Osteocyte (in vitro differentiated cells): ENCODE data around the gene FOXD2. TPM values are rescaled to one million over a fixed set of nuclear protein-coding genes. Genes with fewer than 3 reads are reported as not detected.
A peak's percentile ranks its signal among the peaks of the same experiment; 100 is the strongest.

ENCODE experiments used
- DNase-seq: peaks from one replicate; pipeline ENCODE4 v3.0.0; 2021; ENCODE audit warnings: mixed read lengths; ENCODE audit not compliant: unreplicated experiment; ENCODE audit errors: extremely low spot score
- H3K27ac Mint-ChIP-seq: one replicate; pipeline ENCODE4 v1.8.0; 2021; ENCODE audit warnings: mild to moderate bottlenecking, mixed read lengths; ENCODE audit not compliant: unreplicated experiment
- H3K27me3 Mint-ChIP-seq: one replicate; pipeline ENCODE4 v1.8.0; 2021; ENCODE audit warnings: mixed read lengths; ENCODE audit not compliant: unreplicated experiment
- H3K36me3 Mint-ChIP-seq: one replicate; pipeline ENCODE4 v1.8.0; 2021; ENCODE audit warnings: mixed read lengths; ENCODE audit not compliant: unreplicated experiment
- H3K4me1 Mint-ChIP-seq: one replicate; pipeline ENCODE4 v1.8.0; 2021; ENCODE audit warnings: mixed read lengths; ENCODE audit not compliant: unreplicated experiment
- H3K4me3 Mint-ChIP-seq: one replicate; pipeline ENCODE4 v1.8.0; 2021; ENCODE audit warnings: mild to moderate bottlenecking, moderate library complexity, mixed read lengths; ENCODE audit not compliant: unreplicated experiment
- H3K9me3 Mint-ChIP-seq: one replicate; pipeline ENCODE4 v1.8.0; 2021; ENCODE audit warnings: mixed read lengths; ENCODE audit not compliant: unreplicated experiment
- total RNA-seq: library from RNA; stranded (reverse); gene quantifications from 2 replicates; pipeline ENCODE4 v1.2.1, GENCODE V29; 2021
- TF ChIP-seq, protein P1 (sequence below): fragments of 200-600 bp; sonication (generic); IDR thresholded peaks from 2 replicates; pipeline ENCODE4 v1.5.0; 2021; ENCODE audit warnings: antibody characterized with exemption, mild to moderate bottlenecking, moderate library complexity

Gene FOXD2
- total RNA-seq, 1 donor from 2014 or later, result 1.0 TPM

- TF ChIP-seq, protein P1, sequence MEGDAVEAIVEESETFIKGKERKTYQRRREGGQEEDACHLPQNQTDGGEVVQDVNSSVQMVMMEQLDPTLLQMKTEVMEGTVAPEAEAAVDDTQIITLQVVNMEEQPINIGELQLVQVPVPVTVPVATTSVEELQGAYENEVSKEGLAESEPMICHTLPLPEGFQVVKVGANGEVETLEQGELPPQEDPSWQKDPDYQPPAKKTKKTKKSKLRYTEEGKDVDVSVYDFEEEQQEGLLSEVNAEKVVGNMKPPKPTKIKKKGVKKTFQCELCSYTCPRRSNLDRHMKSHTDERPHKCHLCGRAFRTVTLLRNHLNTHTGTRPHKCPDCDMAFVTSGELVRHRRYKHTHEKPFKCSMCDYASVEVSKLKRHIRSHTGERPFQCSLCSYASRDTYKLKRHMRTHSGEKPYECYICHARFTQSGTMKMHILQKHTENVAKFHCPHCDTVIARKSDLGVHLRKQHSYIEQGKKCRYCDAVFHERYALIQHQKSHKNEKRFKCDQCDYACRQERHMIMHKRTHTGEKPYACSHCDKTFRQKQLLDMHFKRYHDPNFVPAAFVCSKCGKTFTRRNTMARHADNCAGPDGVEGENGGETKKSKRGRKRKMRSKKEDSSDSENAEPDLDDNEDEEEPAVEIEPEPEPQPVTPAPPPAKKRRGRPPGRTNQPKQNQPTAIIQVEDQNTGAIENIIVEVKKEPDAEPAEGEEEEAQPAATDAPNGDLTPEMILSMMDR, result peak; percentile 92
- Mint-ChIP-seq H3K9me3 (no peaks in the 10 kb centered on the region), H3K27me3 (peaks cover 7% of the 10 kb centered on the region), H3K4me3 (peak overlapping the region; percentile 81), H3K36me3 (no peaks in the 10 kb centered on the region), H3K4me1 (peaks cover 34% of the 10 kb centered on the region), H3K27ac (peak overlapping the region; percentile 84)
- peak; percentile 93 for DNase-seq
Observed at GRCh38 chr1:47436304-47436978, 1.4 kb upstream of the FOXD2 start.

DNA sequence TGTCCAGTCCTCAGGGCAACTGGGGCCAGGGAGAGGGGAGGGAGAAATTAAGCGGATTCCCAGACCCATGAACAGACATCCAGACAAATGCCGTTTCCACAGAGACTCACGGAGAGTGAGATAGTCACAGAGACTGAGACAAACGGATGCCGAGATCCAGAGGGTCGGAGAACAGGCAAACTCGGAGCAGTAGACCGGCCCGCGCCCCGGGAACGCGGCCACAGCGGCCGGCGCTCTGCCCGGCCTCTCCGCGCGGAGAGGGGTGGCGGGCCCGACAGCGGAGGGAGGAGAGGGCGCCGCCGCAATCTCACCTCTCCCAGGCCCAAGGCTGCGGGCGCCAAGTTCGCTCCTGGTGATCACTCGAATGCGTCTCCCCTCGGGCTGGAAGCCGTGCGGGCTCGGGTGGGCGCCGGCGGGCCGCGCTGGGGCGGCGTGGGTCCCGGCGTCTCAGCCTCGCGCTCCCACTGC, 831 bp upstream of the FOXD2 start:
- TF ChIP-seq, protein P1, result no peak
- Mint-ChIP-seq H3K4me1 (peaks cover 29% of the 10 kb centered on the region), H3K9me3 (no peaks in the 10 kb centered on the region), H3K27ac (peak overlapping the region; percentile 84), H3K36me3 (no peaks in the 10 kb centered on the region), H3K27me3 (peaks cover 7% of the 10 kb centered on the region), H3K4me3 (peak overlapping the region; percentile 81)
- no peak for DNase-seq

DNA sequence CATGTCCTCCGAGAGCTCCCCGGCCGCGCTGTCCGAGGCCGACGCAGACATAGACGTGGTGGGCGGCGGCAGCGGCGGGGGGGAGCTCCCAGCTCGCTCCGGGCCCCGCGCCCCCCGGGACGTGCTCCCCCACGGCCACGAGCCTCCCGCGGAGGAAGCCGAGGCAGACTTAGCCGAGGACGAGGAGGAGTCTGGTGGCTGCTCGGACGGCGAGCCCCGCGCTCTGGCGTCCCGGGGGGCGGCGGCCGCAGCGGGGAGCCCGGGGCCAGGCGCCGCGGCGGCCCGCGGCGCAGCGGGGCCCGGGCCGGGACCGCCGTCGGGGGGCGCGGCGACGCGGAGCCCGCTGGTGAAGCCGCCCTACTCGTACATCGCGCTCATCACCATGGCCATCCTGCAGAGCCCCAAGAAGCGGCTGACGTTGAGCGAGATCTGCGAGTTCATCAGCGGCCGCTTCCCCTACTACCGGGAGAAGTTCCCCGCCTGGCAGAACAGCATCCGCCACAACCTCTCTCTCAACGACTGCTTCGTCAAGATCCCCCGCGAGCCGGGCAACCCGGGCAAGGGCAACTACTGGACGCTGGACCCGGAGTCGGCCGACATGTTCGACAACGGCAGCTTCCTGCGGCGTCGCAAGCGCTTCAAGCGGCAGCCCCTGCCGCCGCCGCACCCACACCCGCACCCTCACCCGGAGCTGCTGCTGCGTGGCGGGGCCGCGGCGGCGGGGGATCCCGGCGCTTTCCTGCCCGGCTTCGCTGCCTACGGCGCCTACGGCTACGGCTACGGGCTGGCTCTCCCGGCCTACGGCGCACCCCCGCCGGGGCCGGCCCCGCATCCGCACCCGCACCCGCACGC, 547 bp downstream of the FOXD2 start:
- TF ChIP-seq, protein P1, result no peak
- no peaks in the 10 kb centered on the region for H3K9me3 Mint-ChIP-seq
- peak overlapping the region; percentile 66 for H3K4me3 Mint-ChIP-seq
- peaks cover 19% of the 10 kb centered on the region for H3K4me1 Mint-ChIP-seq
- H3K27ac Mint-ChIP-seq, result no peak overlapping the region
- peaks cover 7% of the 10 kb centered on the region for H3K27me3 Mint-ChIP-seq
- DNase-seq, result no peak
- no peaks in the 10 kb centered on the region for H3K36me3 Mint-ChIP-seq

DNA sequence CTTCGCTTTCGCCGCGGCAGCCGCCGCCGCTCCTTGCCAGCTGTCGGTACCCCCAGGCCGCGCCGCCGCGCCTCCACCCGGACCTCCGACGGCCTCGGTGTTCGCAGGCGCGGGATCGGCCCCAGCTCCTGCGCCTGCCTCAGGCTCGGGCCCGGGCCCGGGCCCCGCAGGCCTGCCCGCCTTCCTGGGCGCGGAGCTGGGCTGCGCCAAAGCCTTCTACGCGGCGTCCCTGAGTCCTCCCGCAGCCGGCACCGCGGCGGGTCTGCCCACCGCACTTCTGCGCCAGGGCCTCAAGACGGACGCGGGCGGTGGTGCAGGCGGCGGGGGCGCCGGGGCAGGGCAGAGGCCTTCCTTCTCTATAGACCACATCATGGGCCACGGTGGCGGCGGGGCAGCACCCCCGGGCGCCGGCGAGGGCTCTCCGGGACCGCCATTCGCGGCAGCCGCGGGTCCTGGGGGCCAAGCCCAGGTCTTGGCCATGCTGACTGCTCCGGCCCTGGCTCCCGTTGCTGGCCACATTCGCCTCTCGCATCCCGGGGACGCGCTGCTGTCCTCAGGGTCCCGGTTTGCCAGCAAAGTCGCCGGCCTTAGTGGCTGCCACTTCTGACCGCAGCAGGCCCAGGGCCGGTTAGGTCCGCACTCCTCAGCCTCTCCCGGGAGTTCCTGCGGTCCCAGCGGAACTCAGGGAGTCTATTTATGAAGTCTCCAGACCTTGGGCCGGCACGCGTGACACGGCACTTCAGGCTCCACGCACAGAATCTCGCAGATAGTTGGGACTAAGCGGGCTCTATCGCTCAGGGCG, 1.4 kb downstream of the FOXD2 start:
- TF ChIP-seq, protein P1, result no peak
- peaks cover 19% of the 10 kb centered on the region for H3K4me1 Mint-ChIP-seq
- no peak for DNase-seq
- H3K27ac Mint-ChIP-seq, result no peak overlapping the region
- peaks cover 3% of the 10 kb centered on the region for H3K27me3 Mint-ChIP-seq
- H3K4me3 Mint-ChIP-seq, result no peak overlapping the region
- no peaks in the 10 kb centered on the region for H3K9me3 Mint-ChIP-seq
- no peaks in the 10 kb centered on the region for H3K36me3 Mint-ChIP-seq
